AG09309 (cell line): Measurements from ENCODE around the gene FKBP1A.

Source experiments
- DNase-seq: peaks from one replicate; pipeline ENCODE4 v3.0.0-alpha.2; 2010; ENCODE audit warnings: low read depth
- H3K4me3 ChIP-seq: 2 replicates; pipeline ENCODE4 v1.5.1; 2011; ENCODE audit warnings: mild to moderate bottlenecking, low read depth, low read length, moderate library complexity; ENCODE audit not compliant: control insufficient read depth
- CTCF ChIP-seq: IDR thresholded peaks from 2 replicates; pipeline ENCODE4 v1.5.1; 2011; ENCODE audit warnings: mild to moderate bottlenecking, low read depth, low read length, inconsistent platforms; ENCODE audit not compliant: insufficient read depth, control insufficient read depth; ENCODE audit errors: missing control alignments

The FKBP1A gene

DNA sequence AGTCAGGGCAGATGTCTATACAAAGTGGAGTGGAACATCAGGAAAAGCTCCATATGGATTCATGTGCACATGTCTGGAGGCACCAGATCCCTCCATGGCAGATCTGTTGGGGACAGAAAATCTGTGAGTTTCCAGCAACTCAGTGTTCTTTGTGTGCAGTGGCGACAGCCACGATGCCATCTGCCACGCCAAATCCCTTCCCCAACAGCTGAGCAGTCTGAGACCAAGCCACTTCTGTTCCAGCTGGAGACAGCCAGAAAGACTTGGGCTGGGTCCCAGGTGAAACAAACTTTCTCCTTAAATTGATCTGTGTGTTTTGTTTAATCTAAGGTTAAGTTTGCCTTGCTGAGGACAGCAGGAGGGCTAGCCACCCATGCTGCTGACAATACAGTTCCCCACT is 22.9 kb downstream of the FKBP1A start:
- no peak for TF ChIP-seq CTCF
- DNase-seq: no peak
- no peak overlapping the region for H3K4me3 ChIP-seq

DNA sequence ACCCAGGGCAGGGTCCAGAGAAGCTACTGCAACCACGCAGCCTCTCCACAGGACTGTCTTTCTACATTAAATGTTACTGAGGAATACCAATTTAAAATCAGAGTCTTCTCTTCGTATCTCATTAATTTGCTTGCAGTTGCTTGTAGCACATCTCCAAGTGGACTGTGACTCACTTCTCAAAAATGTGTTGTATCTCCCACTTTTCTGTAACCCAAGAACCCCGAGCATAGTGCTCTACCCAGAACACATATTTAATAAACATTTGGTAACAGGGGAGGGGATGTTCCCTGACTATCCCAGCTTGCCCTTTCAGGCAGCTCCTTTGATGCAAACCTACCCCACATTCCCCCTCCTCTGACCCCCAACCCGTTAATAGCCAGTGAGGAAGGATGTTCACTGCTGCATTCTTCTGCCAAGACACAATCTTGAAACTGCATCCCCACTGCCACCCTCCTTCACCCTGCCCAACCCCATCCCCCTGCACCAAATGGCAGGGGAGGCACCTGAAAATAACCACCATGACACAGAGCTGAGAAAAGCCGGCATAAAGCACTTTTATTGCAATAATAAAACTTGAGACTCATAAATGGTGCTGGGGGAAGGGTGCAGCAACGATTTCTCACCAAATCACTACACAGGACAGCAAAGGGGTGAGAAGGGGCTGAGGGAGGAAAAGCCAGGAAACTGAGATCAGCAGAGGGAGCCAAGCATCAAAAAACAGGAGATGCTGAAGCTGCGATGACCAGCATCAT is 24.2 kb downstream of the FKBP1A start:
- H3K4me3 ChIP-seq: no peak overlapping the region
- no peak for DNase-seq
- no peak for TF ChIP-seq CTCF

DNA sequence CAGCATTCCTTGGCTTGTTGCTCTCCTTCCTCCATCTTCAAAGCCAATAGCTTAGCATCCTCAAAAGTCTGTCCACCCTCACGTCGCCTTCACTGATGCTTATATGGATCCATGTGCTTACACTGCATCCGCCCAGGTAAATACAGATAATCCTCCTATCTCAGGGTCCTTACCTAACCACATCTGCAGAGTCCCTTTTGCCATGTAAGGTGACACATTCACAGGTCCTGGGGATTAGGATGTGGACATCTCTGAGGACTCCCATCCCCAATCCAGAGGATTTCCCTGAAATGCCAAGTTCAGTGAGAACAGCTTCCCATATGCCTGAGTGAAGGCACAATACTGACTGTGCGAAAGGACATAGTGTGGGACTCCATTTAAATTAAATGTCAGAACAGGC is 25.4 kb downstream of the FKBP1A start:
- DNase-seq: no peak
- TF ChIP-seq CTCF: no peak
- no peak overlapping the region for H3K4me3 ChIP-seq

DNA sequence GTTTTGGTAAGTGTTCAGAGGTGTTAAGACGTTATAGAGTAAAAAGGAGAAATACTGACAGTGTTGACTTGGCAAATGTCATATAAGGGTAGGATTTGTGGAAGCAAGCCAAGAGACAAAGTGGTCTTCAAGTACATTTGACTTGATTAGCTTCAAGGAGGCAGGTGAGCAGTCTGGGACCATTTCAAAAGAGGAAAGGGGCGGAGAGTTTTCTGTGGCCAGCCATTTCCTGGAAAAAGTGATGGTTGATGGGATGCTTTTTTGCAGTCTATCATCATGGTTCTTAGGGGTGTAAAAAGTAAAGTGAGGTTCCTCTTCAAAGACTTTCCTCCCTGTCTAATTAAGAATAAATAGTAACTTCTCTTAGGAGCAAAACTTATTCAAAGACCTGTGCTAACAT is 28.7 kb downstream of the FKBP1A start:
- DNase-seq: no peak

GRCh38 chr20:1363522-1363921 is 29.3 kb downstream of the FKBP1A start:
- no peak for DNase-seq
- H3K4me3 ChIP-seq: no peak overlapping the region
- no peak for TF ChIP-seq CTCF

More for the DNA sequence above, 28.7 kb downstream of the FKBP1A start:
- no peak for TF ChIP-seq CTCF
- H3K4me3 ChIP-seq: no peak overlapping the region

DNA sequence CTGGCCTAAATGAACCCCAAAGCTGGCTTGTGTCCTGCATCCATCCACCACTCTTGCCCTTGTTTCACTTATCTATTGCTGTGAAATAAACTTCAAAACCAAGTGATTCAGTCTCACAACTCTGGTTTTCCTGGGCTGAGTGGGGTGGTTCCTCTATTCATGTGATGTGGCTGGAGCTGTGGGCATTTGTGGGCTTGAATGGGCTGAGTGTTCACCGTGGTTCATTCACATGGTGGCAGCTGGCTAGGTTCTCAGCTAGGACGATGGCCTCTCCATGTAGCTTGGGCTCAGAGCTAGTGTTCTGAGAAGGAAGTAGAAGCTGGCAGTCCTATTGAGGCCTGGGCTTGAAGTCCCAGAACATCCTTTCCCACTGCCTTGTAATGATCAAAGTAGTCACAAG is 30.4 kb downstream of the FKBP1A start:
- TF ChIP-seq CTCF: no peak
- no peak overlapping the region for H3K4me3 ChIP-seq
- no peak for DNase-seq
